Fibroblast of lung (primary cell): Measurements from ENCODE around the gene TENM3. TPM values are rescaled to one million over a fixed set of nuclear protein-coding genes. Genes with fewer than 3 reads are reported as not detected.
"Not testable (repeated sequence)": the region's sequence is repeated elsewhere in the genome, so short reads cannot be mapped to it uniquely, and the experiment has no call there.

Experiments used
- DNase-seq, 2 donors: peaks; one replicate each; pipeline versions ENCODE4 v3.0.0 to v3.0.0-alpha.2; 2010; ENCODE audit warnings: low read depth in 2 of 2
- H2AFZ ChIP-seq: 2 replicates; pipeline ENCODE4 v1.5.1; 2012; ENCODE audit warnings: low read length, control low read depth, inconsistent platforms
- H3K27ac ChIP-seq: 2 replicates; pipeline ENCODE4 v1.5.1; 2011; ENCODE audit warnings: low read length, control low read depth; ENCODE audit not compliant: insufficient read depth
- H3K27me3 ChIP-seq: 2 replicates; pipeline ENCODE4 v1.5.1; 2011; ENCODE audit warnings: mild to moderate bottlenecking, low read length; ENCODE audit not compliant: control insufficient read depth, insufficient read depth
- H3K36me3 ChIP-seq: 2 replicates; pipeline ENCODE4 v1.5.1; 2011; ENCODE audit warnings: low read length; ENCODE audit not compliant: control insufficient read depth, insufficient read depth
- H3K4me1 ChIP-seq: 2 replicates; pipeline ENCODE4 v1.5.1; 2011; ENCODE audit warnings: low read length; ENCODE audit not compliant: control insufficient read depth, insufficient read depth; ENCODE audit errors: extremely low read depth
- H3K4me2 ChIP-seq: 2 replicates; pipeline ENCODE4 v1.5.1; 2011; ENCODE audit warnings: low read length, control low read depth; ENCODE audit not compliant: insufficient read depth; ENCODE audit errors: extremely low read depth
- H3K4me3 ChIP-seq, 4 experiments: fragments of 200-600 bp in 1 of 4; sonication (generic) in 1 of 4; replicated peaks in 1 of 4; 2 replicates each; pipeline ENCODE4 v1.5.1; 2011 to 2016; ENCODE audit warnings: low read length in 4 of 4, low read depth in 3 of 4, mild to moderate bottlenecking in 3 of 4, control low read depth in 2 of 4, inconsistent platforms in 1 of 4, mixed read lengths in 1 of 4; ENCODE audit not compliant: insufficient read depth in 1 of 4; ENCODE audit errors: control extremely low read depth in 1 of 4
- H3K79me2 ChIP-seq: 2 replicates; pipeline ENCODE4 v1.5.1; 2012; ENCODE audit warnings: mild to moderate bottlenecking, low read length, inconsistent platforms; ENCODE audit not compliant: control insufficient read depth, insufficient read depth
- H3K9ac ChIP-seq: 2 replicates; pipeline ENCODE4 v1.5.1; 2011; ENCODE audit warnings: mild to moderate bottlenecking, low read length, control low read depth; ENCODE audit not compliant: insufficient read depth
- H3K9me3 ChIP-seq: 2 replicates; pipeline ENCODE4 v1.5.1; 2012; ENCODE audit warnings: low read depth, low read length; ENCODE audit not compliant: control insufficient read depth, insufficient read depth
- H4K20me1 ChIP-seq: 2 replicates; pipeline ENCODE4 v1.5.1; 2011; ENCODE audit warnings: low read length; ENCODE audit not compliant: control insufficient read depth, insufficient read depth; ENCODE audit errors: extremely low read depth
- EZH2 ChIP-seq: IDR thresholded peaks from 2 replicates; pipeline ENCODE4 v1.5.1; 2012; ENCODE audit warnings: low read length, control low read depth, mild to moderate bottlenecking; ENCODE audit errors: missing control alignments
- polyA plus RNA-seq, 2 donors: library from polyadenylated mRNA; depleted of rRNA in 1 of 2; stranded (reverse) in 1 of 2; unstranded in 1 of 2; fragments of >200 nt; gene quantifications; 2 replicates each; pipeline ENCODE4 v1.2.1, GENCODE V29; 2011 to 2012; ENCODE audit warnings: missing spikeins in 1 of 2
- total RNA-seq: library from RNA; depleted of rRNA; stranded (reverse); fragments of >200 nt; gene quantifications from 2 replicates; pipeline ENCODE4 v1.2.1, GENCODE V29; 2014
- TF ChIP-seq, protein P1 (sequence below), 2 donors: IDR thresholded peaks in 1 of 2; conservative IDR thresholded peaks in 1 of 2; 1 replicate in 1 of 2; 2 replicates in 1 of 2; pipeline ENCODE4 v1.5.1; 2011 to 2012; ENCODE audit warnings: low read length in 2 of 2, control low read depth in 1 of 2, inconsistent platforms in 1 of 2, low read depth in 1 of 2, mild to moderate bottlenecking in 1 of 2

The TENM3 gene
- total and polyA plus RNA-seq, 2 donors (not counting 1 experiment from before 2014, with no cell fraction given), result 2.7 to 3.6 TPM

- Histone ChIP-seq H3K4me2 (no peak overlapping the region), H3K27ac (no peak overlapping the region), H3K36me3 (no peaks in the 10 kb centered on the region), H3K4me3 (no peak overlapping the region), H4K20me1 (no peaks in the 10 kb centered on the region), H3K9ac (no peak overlapping the region), H3K27me3 (no peaks in the 10 kb centered on the region), H2AFZ (no peak overlapping the region), H3K4me1 (no peaks in the 10 kb centered on the region), H3K79me2 (no peaks in the 10 kb centered on the region), H3K9me3 (no peaks in the 10 kb centered on the region)
- no peak for DNase-seq
- TF ChIP-seq EZH2, result no peak
- TF ChIP-seq, protein P1, sequence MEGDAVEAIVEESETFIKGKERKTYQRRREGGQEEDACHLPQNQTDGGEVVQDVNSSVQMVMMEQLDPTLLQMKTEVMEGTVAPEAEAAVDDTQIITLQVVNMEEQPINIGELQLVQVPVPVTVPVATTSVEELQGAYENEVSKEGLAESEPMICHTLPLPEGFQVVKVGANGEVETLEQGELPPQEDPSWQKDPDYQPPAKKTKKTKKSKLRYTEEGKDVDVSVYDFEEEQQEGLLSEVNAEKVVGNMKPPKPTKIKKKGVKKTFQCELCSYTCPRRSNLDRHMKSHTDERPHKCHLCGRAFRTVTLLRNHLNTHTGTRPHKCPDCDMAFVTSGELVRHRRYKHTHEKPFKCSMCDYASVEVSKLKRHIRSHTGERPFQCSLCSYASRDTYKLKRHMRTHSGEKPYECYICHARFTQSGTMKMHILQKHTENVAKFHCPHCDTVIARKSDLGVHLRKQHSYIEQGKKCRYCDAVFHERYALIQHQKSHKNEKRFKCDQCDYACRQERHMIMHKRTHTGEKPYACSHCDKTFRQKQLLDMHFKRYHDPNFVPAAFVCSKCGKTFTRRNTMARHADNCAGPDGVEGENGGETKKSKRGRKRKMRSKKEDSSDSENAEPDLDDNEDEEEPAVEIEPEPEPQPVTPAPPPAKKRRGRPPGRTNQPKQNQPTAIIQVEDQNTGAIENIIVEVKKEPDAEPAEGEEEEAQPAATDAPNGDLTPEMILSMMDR (conservative IDR thresholded peaks at IDR 0.05 in 1 of 2, IDR thresholded peaks at IDR 0.05 in 1 of 2; ENCODE audit: low read depth in 1 of 2, low read length in 2 of 2), result no peak
These were observed 567.0 kb downstream of the TENM3 start for GRCh38 chr4:182810103-182810615.

GRCh38 chr4:182812916-182813315, 569.7 kb downstream of the TENM3 start:
- no peak overlapping the region for H2AFZ ChIP-seq
- no peak overlapping the region for H3K4me2 ChIP-seq
- H3K9ac ChIP-seq, result no peak overlapping the region
- H3K4me3 ChIP-seq, result no peak overlapping the region
- no peaks in the 10 kb centered on the region for H3K4me1 ChIP-seq
- H4K20me1 ChIP-seq, result no peaks in the 10 kb centered on the region
- no peak for DNase-seq
- H3K27ac ChIP-seq, result no peak overlapping the region
- H3K9me3 ChIP-seq, result no peaks in the 10 kb centered on the region
- H3K36me3 ChIP-seq, result no peaks in the 10 kb centered on the region
- H3K79me2 ChIP-seq, result no peaks in the 10 kb centered on the region
- no peaks in the 10 kb centered on the region for H3K27me3 ChIP-seq
- TF ChIP-seq, protein P1 (conservative IDR thresholded peaks at IDR 0.05 in 1 of 2, IDR thresholded peaks at IDR 0.05 in 1 of 2; ENCODE audit: low read depth in 1 of 2, low read length in 2 of 2), result no peak
- no peak for TF ChIP-seq EZH2

GRCh38 chr4:182814065-182814464, 570.9 kb downstream of the TENM3 start:
- H3K27ac ChIP-seq, H3K79me2 ChIP-seq, H3K4me1 ChIP-seq, H3K4me3 ChIP-seq, H3K36me3 ChIP-seq, H2AFZ ChIP-seq, H3K27me3 ChIP-seq, H4K20me1 ChIP-seq, H3K4me2 ChIP-seq, H3K9ac ChIP-seq, H3K9me3 ChIP-seq, DNase-seq: not testable (repeated sequence)
